Panc1 (cell line): Measurements from ENCODE around the gene PAPSS2. TPM values are rescaled to one million over a fixed set of nuclear protein-coding genes. Genes with fewer than 3 reads are reported as not detected.

Experiments
- ATAC-seq: fragments of 200-7000 bp; cut with Tn5 transposase; 2 replicates; pipeline ENCODE4 v1.9.1; 2020; ENCODE audit warnings: mild to moderate bottlenecking, moderate library complexity
- BruUV-seq: library from RNA; stranded (reverse); fragments of 400-500 nt; replicated peaks from 2 replicates; lab custom pipeline; 2021; lab: Mats Ljungman, UMichigan
- CTCF ChIA-PET: fragments of 300-600 bp; sonication (Branson Sonifier 250); formaldehyde crosslinking; loops from one replicate; lab custom pipeline; 2022; ENCODE audit warnings: antibody characterized with exemption; lab: Charles Lee
- POLR2A ChIA-PET: fragments of 300-600 bp; sonication (Branson Sonifier 250); formaldehyde crosslinking; loops from one replicate; lab custom pipeline; 2022; ENCODE audit warnings: antibody characterized with exemption; lab: Charles Lee
- DNase-seq: peaks from one replicate; pipeline ENCODE4 v3.0.0-alpha.2; 2010; ENCODE audit warnings: low read depth, low spot score
- H3K27ac ChIP-seq: 2 replicates; pipeline ENCODE4 v1.5.1; 2011; ENCODE audit warnings: mild to moderate bottlenecking, low read length, inconsistent platforms
- H3K27me3 ChIP-seq: fragments of 200-500 bp; sonication (Bioruptor generic); 2 replicates; pipeline ENCODE4 v1.6.0; 2014; ENCODE audit warnings: low read length, inconsistent platforms; ENCODE audit not compliant: control insufficient read depth, insufficient read depth
- H3K36me3 ChIP-seq: fragments of 200-500 bp; sonication (Bioruptor generic); 2 replicates; pipeline ENCODE4 v1.5.1; 2014; ENCODE audit warnings: inconsistent platforms, mild to moderate bottlenecking, low read length, moderate library complexity; ENCODE audit not compliant: control insufficient read depth, insufficient read depth
- H3K4me1 ChIP-seq: 2 replicates; pipeline ENCODE4 v1.5.1; 2011; ENCODE audit warnings: inconsistent platforms, mild to moderate bottlenecking, low read length, moderate library complexity; ENCODE audit not compliant: control insufficient read depth, insufficient read depth
- H3K4me3 ChIP-seq, 2 experiments: 2 replicates each; pipeline ENCODE4 v1.5.1; 2011 to 2012; ENCODE audit warnings: low read depth in 2 of 2, low read length in 2 of 2, mild to moderate bottlenecking in 2 of 2, inconsistent platforms in 1 of 2, moderate library complexity in 1 of 2
- H3K9me3 ChIP-seq: fragments of 200-500 bp; sonication (Bioruptor generic); 2 replicates; pipeline ENCODE4 v1.5.1; 2014; ENCODE audit warnings: low read depth, mild to moderate bottlenecking, inconsistent platforms, low read length, moderate library complexity; ENCODE audit not compliant: control insufficient read depth, insufficient read depth
- POLR2AphosphoS5 ChIP-seq: IDR thresholded peaks from 2 replicates; pipeline ENCODE4 v1.6.1; 2012; ENCODE audit warnings: mild to moderate bottlenecking, low read depth, low read length, moderate library complexity
- SIN3A ChIP-seq: IDR thresholded peaks from 2 replicates; pipeline ENCODE4 v1.6.1; 2012; ENCODE audit warnings: low read depth, mild to moderate bottlenecking, low read length, moderate library complexity, borderline replicate concordance; ENCODE audit not compliant: insufficient read depth
- TCF7L2 ChIP-seq: IDR thresholded peaks from 2 replicates; pipeline ENCODE4 v1.6.1; 2011; ENCODE audit warnings: mild to moderate bottlenecking, low read depth, low read length, inconsistent platforms
- in situ Hi-C: cut with HindIII; loops from 2 replicates; pipeline ENCODE4 v1.10.0; 2016; ENCODE audit warnings: low sequenced_read_pairs, low pct_unique_long_range_greater_than_20kb
- intact Hi-C: fragments of 100-400 bp; cut with micrococcal nuclease; formaldehyde crosslinking; loops from one replicate; pipeline ENCODE4 v1.10.0; 2022; ENCODE audit not compliant: unreplicated experiment
- total RNA-seq: library from RNA; stranded (reverse); gene quantifications from one replicate; pipeline ENCODE4 v1.2.1, GENCODE V29; 2021; ENCODE audit not compliant: unreplicated experiment
- TF ChIP-seq, protein P1 (sequence below): fragments of 450-650 bp; IDR thresholded peaks from 2 replicates; pipeline ENCODE4 v1.5.1; 2017; ENCODE audit warnings: mild to moderate bottlenecking
- TF ChIP-seq, protein P2 (sequence below), 2 experiments: IDR thresholded peaks; 2 replicates each; pipeline ENCODE4 v1.6.1; 2011 to 2012; ENCODE audit warnings: low read depth in 2 of 2, control low read depth in 1 of 2, low read length in 1 of 2, mild to moderate bottlenecking in 1 of 2, moderate library complexity in 1 of 2; ENCODE audit not compliant: insufficient read depth in 1 of 2

Gene PAPSS2
- total RNA-seq, 1 experiment from 2014 or later: 17.1 TPM

DNA sequence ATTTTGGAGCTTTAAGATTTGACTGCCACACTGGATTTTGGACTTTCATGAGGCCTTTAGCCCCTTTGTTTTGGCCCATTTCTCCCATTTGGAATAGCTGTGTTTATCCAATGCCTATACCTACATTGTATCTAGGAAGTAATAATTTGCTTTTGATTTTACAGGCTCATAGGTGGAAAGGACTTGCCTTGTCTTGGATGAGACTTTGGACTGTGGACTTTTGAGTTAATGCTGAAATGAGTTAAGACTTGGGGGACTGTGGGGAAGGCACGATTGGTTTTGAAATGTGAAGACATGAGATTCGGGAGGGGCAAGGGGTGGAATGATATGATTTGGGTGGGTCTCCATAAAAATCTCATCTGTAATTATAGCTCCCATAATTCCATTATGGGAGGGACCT is 47.6 kb upstream of the PAPSS2 start:
- Histone ChIP-seq H3K4me3 (no peak overlapping the region), H3K27ac (no peak overlapping the region), H3K36me3 (no peaks in the 10 kb centered on the region), H3K9me3 (no peaks in the 10 kb centered on the region), H3K4me1 (no peaks in the 10 kb centered on the region), H3K27me3 (no peaks in the 10 kb centered on the region)
- DNase-seq: no peak
- no peak for ATAC-seq
- CTCF ChIA-PET: no interaction called here
- in situ Hi-C loops: no loop called here
- no peak for TF ChIP-seq SIN3A
- TF ChIP-seq TCF7L2: no peak
- TF ChIP-seq, protein P1, sequence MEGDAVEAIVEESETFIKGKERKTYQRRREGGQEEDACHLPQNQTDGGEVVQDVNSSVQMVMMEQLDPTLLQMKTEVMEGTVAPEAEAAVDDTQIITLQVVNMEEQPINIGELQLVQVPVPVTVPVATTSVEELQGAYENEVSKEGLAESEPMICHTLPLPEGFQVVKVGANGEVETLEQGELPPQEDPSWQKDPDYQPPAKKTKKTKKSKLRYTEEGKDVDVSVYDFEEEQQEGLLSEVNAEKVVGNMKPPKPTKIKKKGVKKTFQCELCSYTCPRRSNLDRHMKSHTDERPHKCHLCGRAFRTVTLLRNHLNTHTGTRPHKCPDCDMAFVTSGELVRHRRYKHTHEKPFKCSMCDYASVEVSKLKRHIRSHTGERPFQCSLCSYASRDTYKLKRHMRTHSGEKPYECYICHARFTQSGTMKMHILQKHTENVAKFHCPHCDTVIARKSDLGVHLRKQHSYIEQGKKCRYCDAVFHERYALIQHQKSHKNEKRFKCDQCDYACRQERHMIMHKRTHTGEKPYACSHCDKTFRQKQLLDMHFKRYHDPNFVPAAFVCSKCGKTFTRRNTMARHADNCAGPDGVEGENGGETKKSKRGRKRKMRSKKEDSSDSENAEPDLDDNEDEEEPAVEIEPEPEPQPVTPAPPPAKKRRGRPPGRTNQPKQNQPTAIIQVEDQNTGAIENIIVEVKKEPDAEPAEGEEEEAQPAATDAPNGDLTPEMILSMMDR: no peak
- TF ChIP-seq POLR2AphosphoS5: no peak
- TF ChIP-seq, protein P2, sequence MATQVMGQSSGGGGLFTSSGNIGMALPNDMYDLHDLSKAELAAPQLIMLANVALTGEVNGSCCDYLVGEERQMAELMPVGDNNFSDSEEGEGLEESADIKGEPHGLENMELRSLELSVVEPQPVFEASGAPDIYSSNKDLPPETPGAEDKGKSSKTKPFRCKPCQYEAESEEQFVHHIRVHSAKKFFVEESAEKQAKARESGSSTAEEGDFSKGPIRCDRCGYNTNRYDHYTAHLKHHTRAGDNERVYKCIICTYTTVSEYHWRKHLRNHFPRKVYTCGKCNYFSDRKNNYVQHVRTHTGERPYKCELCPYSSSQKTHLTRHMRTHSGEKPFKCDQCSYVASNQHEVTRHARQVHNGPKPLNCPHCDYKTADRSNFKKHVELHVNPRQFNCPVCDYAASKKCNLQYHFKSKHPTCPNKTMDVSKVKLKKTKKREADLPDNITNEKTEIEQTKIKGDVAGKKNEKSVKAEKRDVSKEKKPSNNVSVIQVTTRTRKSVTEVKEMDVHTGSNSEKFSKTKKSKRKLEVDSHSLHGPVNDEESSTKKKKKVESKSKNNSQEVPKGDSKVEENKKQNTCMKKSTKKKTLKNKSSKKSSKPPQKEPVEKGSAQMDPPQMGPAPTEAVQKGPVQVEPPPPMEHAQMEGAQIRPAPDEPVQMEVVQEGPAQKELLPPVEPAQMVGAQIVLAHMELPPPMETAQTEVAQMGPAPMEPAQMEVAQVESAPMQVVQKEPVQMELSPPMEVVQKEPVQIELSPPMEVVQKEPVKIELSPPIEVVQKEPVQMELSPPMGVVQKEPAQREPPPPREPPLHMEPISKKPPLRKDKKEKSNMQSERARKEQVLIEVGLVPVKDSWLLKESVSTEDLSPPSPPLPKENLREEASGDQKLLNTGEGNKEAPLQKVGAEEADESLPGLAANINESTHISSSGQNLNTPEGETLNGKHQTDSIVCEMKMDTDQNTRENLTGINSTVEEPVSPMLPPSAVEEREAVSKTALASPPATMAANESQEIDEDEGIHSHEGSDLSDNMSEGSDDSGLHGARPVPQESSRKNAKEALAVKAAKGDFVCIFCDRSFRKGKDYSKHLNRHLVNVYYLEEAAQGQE (IDR thresholded peaks at IDR 0.05; ENCODE audit: insufficient read depth in 1 of 2, low read depth in 2 of 2, low read length in 1 of 2): no peak
- intact Hi-C loops: no loop called here
- POLR2A ChIA-PET: no interaction called here
- BruUV-seq: no TSS peak

DNA sequence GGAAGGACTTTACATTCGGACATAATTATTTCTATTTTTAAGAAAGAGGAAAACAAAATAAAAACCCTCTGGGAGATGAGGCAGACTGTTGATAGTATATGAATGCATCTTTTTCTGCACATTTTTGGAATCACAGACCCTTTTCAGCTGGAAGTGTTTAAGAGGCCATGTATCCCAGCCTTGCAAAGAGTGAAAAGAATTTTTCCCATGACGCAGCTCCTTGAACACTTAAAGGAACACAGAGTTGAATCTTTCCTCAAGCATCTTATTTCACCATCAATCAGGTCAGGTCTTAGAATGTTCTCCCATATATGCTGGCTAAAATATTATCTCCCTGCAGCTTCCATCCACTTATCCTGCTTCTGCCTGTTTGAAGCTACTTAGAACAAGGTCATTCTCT is 45.9 kb upstream of the PAPSS2 start:
- BruUV-seq: no TSS peak
- ATAC-seq: no peak
- no peaks in the 10 kb centered on the region for H3K36me3 ChIP-seq
- ChIA-PET POLR2A (interaction anchor here (0.7 kb wide), 1 partner anchor 13 kb away, joined by 3 read pairs; no protein-coding TSS in a partner anchor), CTCF (interaction anchor here (0.5 to 0.7 kb wide), 2 partner anchors 121 to 440 kb away, joined by 3 to 12 read pairs; no protein-coding TSS in a partner anchor)
- no peak for DNase-seq
- no peaks in the 10 kb centered on the region for H3K27me3 ChIP-seq
- H3K9me3 ChIP-seq: no peaks in the 10 kb centered on the region
- H3K4me3 ChIP-seq: no peak overlapping the region
- no peaks in the 10 kb centered on the region for H3K4me1 ChIP-seq
- intact Hi-C loops: no loop called here
- in situ Hi-C loops: no loop called here
- TF ChIP-seq, protein P2 (IDR thresholded peaks at IDR 0.05; ENCODE audit: insufficient read depth in 1 of 2, low read depth in 2 of 2, low read length in 1 of 2): no peak
- TF ChIP-seq TCF7L2 (no peak), SIN3A (no peak), POLR2AphosphoS5 (no peak)
- TF ChIP-seq, protein P1: no peak
- no peak overlapping the region for H3K27ac ChIP-seq
